Caco-2 (cell line): ENCODE measurements around the gene FOLR3. TPM values are rescaled to one million over a fixed set of nuclear protein-coding genes. Genes with fewer than 3 reads are reported as not detected.
"Not testable (repeated sequence)": the region's sequence is repeated elsewhere in the genome, so short reads cannot be mapped to it uniquely, and the experiment has no call there.

Experiments used
- BruUV-seq: library from RNA; stranded (reverse); fragments of 400-500 nt; replicated peaks from 2 replicates; lab custom pipeline; 2021; lab: Mats Ljungman, UMichigan
- CTCF ChIA-PET: fragments of 300-600 bp; sonication (Branson Sonifier 250); formaldehyde crosslinking; loops from one replicate; lab custom pipeline; 2022; ENCODE audit warnings: antibody characterized with exemption; lab: Charles Lee
- POLR2A ChIA-PET: fragments of 300-600 bp; sonication (Branson Sonifier 250); formaldehyde crosslinking; loops from one replicate; lab custom pipeline; 2022; ENCODE audit warnings: antibody characterized with exemption; lab: Charles Lee
- DNase-seq, 2 experiments: peaks; one replicate each; pipeline versions ENCODE4 v3.0.0 to v3.0.0-alpha.2; 2020 to 2022
- H3K27me3 ChIP-seq: replicated peaks from 2 replicates; pipeline ENCODE4 v1.6.0; 2011; ENCODE audit warnings: low read length; ENCODE audit not compliant: control insufficient read depth, insufficient read depth
- H3K36me3 ChIP-seq: 2 replicates; pipeline ENCODE4 v1.5.1; 2011; ENCODE audit warnings: low read length; ENCODE audit not compliant: control insufficient read depth, insufficient read depth
- H3K4me1 ChIP-seq: fragments of 250-450 bp; sonication (Bioruptor Pico); 2 replicates; pipeline ENCODE4 v1.5.1; 2020; ENCODE audit warnings: mild to moderate bottlenecking
- H3K4me3 ChIP-seq: 2 replicates; pipeline ENCODE4 v1.5.1; 2011; ENCODE audit warnings: low read depth, mild to moderate bottlenecking, control low read depth, low read length
- H3K9me3 ChIP-seq: fragments of 250-450 bp; sonication (Bioruptor Pico); 2 replicates; pipeline ENCODE4 v1.5.1; 2020; ENCODE audit warnings: mild to moderate bottlenecking, moderate library complexity
- H3K27ac Mint-ChIP-seq: one replicate; pipeline ENCODE4 v1.8.0; 2022; ENCODE audit warnings: mixed read lengths; ENCODE audit not compliant: unreplicated experiment
- H3K27me3 Mint-ChIP-seq: one replicate; pipeline ENCODE4 v1.8.0; 2022; ENCODE audit warnings: mixed read lengths; ENCODE audit not compliant: insufficient read depth, unreplicated experiment
- H3K36me3 Mint-ChIP-seq: one replicate; pipeline ENCODE4 v1.8.0; 2022; ENCODE audit warnings: mild to moderate bottlenecking, mixed read lengths; ENCODE audit not compliant: insufficient read depth, unreplicated experiment
- H3K4me1 Mint-ChIP-seq: one replicate; pipeline ENCODE4 v1.8.0; 2022; ENCODE audit warnings: low read depth, mixed read lengths; ENCODE audit not compliant: unreplicated experiment
- H3K4me3 Mint-ChIP-seq: one replicate; pipeline ENCODE4 v1.8.0; 2022; ENCODE audit warnings: mild to moderate bottlenecking, moderate library complexity, mixed read lengths; ENCODE audit not compliant: unreplicated experiment
- H3K9me3 Mint-ChIP-seq: one replicate; pipeline ENCODE4 v1.8.0; 2022; ENCODE audit warnings: mixed read lengths; ENCODE audit not compliant: unreplicated experiment
- intact Hi-C: fragments of 100-400 bp; cut with micrococcal nuclease; formaldehyde crosslinking; loops from one replicate; pipeline ENCODE4 v1.10.0; 2022; ENCODE audit not compliant: unreplicated experiment
- total RNA-seq: library from RNA; stranded (reverse); gene quantifications from 2 replicates; pipeline ENCODE4 v1.2.3, GENCODE V29; 2022
- TF ChIP-seq, protein P1 (sequence below), 2 experiments: fragments of 200-600 bp in 1 of 2; IDR thresholded peaks; 1 replicate in 1 of 2; 2 replicates in 1 of 2; pipeline versions ENCODE4 v1.5.1 to v1.8.0; 2011 to 2022; ENCODE audit warnings: antibody characterized with exemption in 1 of 2, control low read depth in 1 of 2, inconsistent platforms in 1 of 2, low read depth in 1 of 2, low read length in 1 of 2, mild to moderate bottlenecking in 1 of 2, moderate library complexity in 1 of 2; ENCODE audit not compliant: insufficient read depth in 1 of 2, severe bottlenecking in 1 of 2, unreplicated experiment in 1 of 2

Gene FOLR3
- total RNA-seq, 1 experiment from 2014 or later: not detected

- no peaks in the 10 kb centered on the region for H3K27me3 ChIP-seq
- TF ChIP-seq, protein P1, sequence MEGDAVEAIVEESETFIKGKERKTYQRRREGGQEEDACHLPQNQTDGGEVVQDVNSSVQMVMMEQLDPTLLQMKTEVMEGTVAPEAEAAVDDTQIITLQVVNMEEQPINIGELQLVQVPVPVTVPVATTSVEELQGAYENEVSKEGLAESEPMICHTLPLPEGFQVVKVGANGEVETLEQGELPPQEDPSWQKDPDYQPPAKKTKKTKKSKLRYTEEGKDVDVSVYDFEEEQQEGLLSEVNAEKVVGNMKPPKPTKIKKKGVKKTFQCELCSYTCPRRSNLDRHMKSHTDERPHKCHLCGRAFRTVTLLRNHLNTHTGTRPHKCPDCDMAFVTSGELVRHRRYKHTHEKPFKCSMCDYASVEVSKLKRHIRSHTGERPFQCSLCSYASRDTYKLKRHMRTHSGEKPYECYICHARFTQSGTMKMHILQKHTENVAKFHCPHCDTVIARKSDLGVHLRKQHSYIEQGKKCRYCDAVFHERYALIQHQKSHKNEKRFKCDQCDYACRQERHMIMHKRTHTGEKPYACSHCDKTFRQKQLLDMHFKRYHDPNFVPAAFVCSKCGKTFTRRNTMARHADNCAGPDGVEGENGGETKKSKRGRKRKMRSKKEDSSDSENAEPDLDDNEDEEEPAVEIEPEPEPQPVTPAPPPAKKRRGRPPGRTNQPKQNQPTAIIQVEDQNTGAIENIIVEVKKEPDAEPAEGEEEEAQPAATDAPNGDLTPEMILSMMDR (IDR thresholded peaks at IDR 0.05; ENCODE audit: insufficient read depth in 1 of 2, low read depth in 1 of 2, low read length in 1 of 2, severe bottlenecking in 1 of 2, unreplicated experiment in 1 of 2): no peak
- Mint-ChIP-seq H3K27ac (no peak overlapping the region), H3K9me3 (peaks cover 26% of the 10 kb centered on the region), H3K27me3 (no peaks in the 10 kb centered on the region), H3K4me3 (no peak overlapping the region), H3K36me3 (no peaks in the 10 kb centered on the region), H3K4me1 (peaks cover 14% of the 10 kb centered on the region)
- no peak overlapping the region for H3K4me3 ChIP-seq
- H3K36me3 ChIP-seq: no peaks in the 10 kb centered on the region
- intact Hi-C loops: no loop called here
- peaks cover 4% of the 10 kb centered on the region; the same call in 1 of the 2 replicates for H3K9me3 ChIP-seq
- ChIA-PET POLR2A (no interaction called here), CTCF (interaction anchor here (0.9 to 1.9 kb wide), 2 partner anchors 14 to 16 kb away, joined by 4 to 7 read pairs; no protein-coding TSS in a partner anchor)
- DNase-seq: no peak
- no TSS peak for BruUV-seq
- H3K4me1 ChIP-seq: peaks cover 19% of the 10 kb centered on the region
These were observed 24.8 kb downstream of the FOLR3 start for GRCh38 chr11:72160319-72160718.

GRCh38 chr11:72162891-72163492, 27.5 kb downstream of the FOLR3 start:
- CTCF ChIA-PET: no interaction called here
- peaks cover 14% of the 10 kb centered on the region for H3K4me1 Mint-ChIP-seq
- no TSS peak for BruUV-seq
- peaks cover under 1% of the 10 kb centered on the region for H3K36me3 Mint-ChIP-seq
- Histone ChIP-seq H3K9me3 (peaks cover 19% of the 10 kb centered on the region), H3K4me3 (no peak overlapping the region), H3K27me3 (no peaks in the 10 kb centered on the region), H3K4me1 (peaks cover 31% of the 10 kb centered on the region), H3K36me3 (no peaks in the 10 kb centered on the region)
- H3K27ac Mint-ChIP-seq: peak overlapping the region; percentile 69
- no peak overlapping the region for H3K4me3 Mint-ChIP-seq
- no peaks in the 10 kb centered on the region for H3K27me3 Mint-ChIP-seq
- POLR2A ChIA-PET: no interaction called here
- TF ChIP-seq, protein P1 (IDR thresholded peaks at IDR 0.05; ENCODE audit: insufficient read depth in 1 of 2, low read depth in 1 of 2, low read length in 1 of 2, severe bottlenecking in 1 of 2, unreplicated experiment in 1 of 2): no peak
- no peak for DNase-seq
- intact Hi-C loops: no loop called here
- peaks cover 26% of the 10 kb centered on the region for H3K9me3 Mint-ChIP-seq

DNA sequence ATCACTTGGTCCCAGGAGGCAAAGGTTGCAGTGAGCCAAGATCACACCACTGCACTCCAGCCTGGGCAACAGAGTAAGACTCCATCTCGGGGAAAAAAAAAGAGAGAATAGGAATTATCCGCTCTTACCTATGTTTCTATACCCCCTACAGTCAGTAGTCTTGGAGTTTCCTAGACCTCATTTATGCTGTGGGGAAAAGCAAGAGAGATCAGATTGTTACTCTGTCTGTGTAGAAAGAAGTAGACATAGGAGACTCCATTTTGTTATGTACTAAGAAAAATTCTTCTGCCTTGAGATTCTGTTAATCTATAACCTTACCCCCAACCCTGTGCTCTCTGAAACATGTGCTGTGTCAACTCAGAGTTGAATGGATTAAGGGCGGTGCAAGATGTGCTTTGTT, 28.7 kb downstream of the FOLR3 start:
- H3K4me3 Mint-ChIP-seq, H3K4me3 ChIP-seq, CTCF ChIA-PET, H3K27me3 Mint-ChIP-seq, H3K27me3 ChIP-seq, POLR2A ChIA-PET, H3K36me3 ChIP-seq, BruUV-seq, H3K36me3 Mint-ChIP-seq, DNase-seq, intact Hi-C loops: not testable (repeated sequence)
- peaks cover 19% of the 10 kb centered on the region for H3K9me3 ChIP-seq
- H3K4me1 ChIP-seq: peaks cover 34% of the 10 kb centered on the region
- Mint-ChIP-seq H3K4me1 (peaks cover 22% of the 10 kb centered on the region), H3K9me3 (peaks cover 26% of the 10 kb centered on the region), H3K27ac (peak overlapping the region; percentile 69)

GRCh38 chr11:72169046-72169555, 33.6 kb downstream of the FOLR3 start:
- intact Hi-C loops, DNase-seq, H3K4me3 Mint-ChIP-seq, H3K27me3 ChIP-seq, H3K36me3 ChIP-seq, H3K27me3 Mint-ChIP-seq, POLR2A ChIA-PET, H3K9me3 Mint-ChIP-seq, H3K4me3 ChIP-seq, BruUV-seq, H3K36me3 Mint-ChIP-seq: not testable (repeated sequence)
- Mint-ChIP-seq H3K4me1 (peaks cover 36% of the 10 kb centered on the region), H3K27ac (peak overlapping the region; percentile 43)
- Histone ChIP-seq H3K9me3 (peaks cover 15% of the 10 kb centered on the region), H3K4me1 (peaks cover 61% of the 10 kb centered on the region)
- CTCF ChIA-PET: interaction anchor here (1.3 kb wide), 1 partner anchor 144 kb away, joined by 4 read pairs; no protein-coding TSS in a partner anchor

GRCh38 chr11:72169754-72170153, 34.2 kb downstream of the FOLR3 start:
- intact Hi-C loops, H3K4me3 ChIP-seq, H3K4me3 Mint-ChIP-seq, H3K27me3 ChIP-seq, H3K36me3 ChIP-seq, DNase-seq, H3K9me3 Mint-ChIP-seq, H3K36me3 Mint-ChIP-seq, H3K27me3 Mint-ChIP-seq, BruUV-seq, POLR2A ChIA-PET: not testable (repeated sequence)
- CTCF ChIA-PET: interaction anchor here (0.6 to 1.3 kb wide), 2 partner anchors 26 to 144 kb away, joined by 3 to 4 read pairs; no protein-coding TSS in a partner anchor
- peaks cover 15% of the 10 kb centered on the region for H3K9me3 ChIP-seq
- H3K4me1 Mint-ChIP-seq: peaks cover 38% of the 10 kb centered on the region
- peak overlapping the region; percentile 43 for H3K27ac Mint-ChIP-seq
- H3K4me1 ChIP-seq: peaks cover 64% of the 10 kb centered on the region
